ENCODE results near the gene MRPL23.
A peak's percentile ranks its signal among the peaks of the same experiment; 100 is the strongest.

GRCh38 chr11:1917523-1918435 lies 29.4 kb upstream of the MRPL23 start:
- no peak for TF ChIP-seq POLR2A (IDR thresholded peaks at IDR 0.05)
- TF ChIP-seq CTCF (IDR thresholded peaks at IDR 0.05), result peak; percentile 25 to 59 (median 50)

Measured in testis (tissue), 2 donors.